Epithelial cell of proximal tubule (primary cell): Measurements from ENCODE around the gene PTBP2. TPM values are rescaled to one million over a fixed set of nuclear protein-coding genes. Genes with fewer than 3 reads are reported as not detected.

Experiments used
- DNase-seq: peaks from one replicate; pipeline ENCODE4 v3.0.0-alpha.2; 2011; ENCODE audit warnings: low read depth
- H3K4me3 ChIP-seq: 2 replicates; pipeline ENCODE4 v1.5.1; 2011; ENCODE audit warnings: low read depth, mild to moderate bottlenecking, low read length
- total RNA-seq: library from RNA; depleted of rRNA; stranded (reverse); fragments of >200 nt; gene quantifications from 2 replicates; pipeline ENCODE4 v1.2.3, GENCODE V29; 2015
- TF ChIP-seq, protein P1 (sequence below): conservative IDR thresholded peaks from 2 replicates; pipeline ENCODE4 v1.5.1; 2012; ENCODE audit warnings: low read depth, mild to moderate bottlenecking, low read length

Gene PTBP2
- total RNA-seq, 1 donor from 2014 or later: 18.8 TPM

DNA sequence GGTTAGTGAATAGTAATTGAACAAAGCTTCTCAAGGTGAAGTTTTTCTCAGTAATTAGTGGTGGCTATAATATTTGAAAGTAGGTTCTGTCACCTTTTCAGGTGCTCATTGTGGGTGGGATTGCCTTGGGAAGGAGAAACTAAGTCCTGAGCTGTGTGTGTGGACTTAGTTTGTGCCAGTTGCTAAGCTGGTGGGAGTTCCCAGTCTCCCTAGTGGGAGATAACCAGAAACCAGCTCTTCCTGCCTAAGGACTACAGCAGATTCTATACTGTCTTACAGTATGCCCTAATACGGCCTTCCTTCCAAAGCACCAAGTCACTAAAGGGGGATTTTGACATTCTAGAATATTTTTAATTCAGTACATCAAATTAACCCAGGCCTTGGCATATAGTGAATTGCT is 94.3 kb downstream of the PTBP2 start:
- H3K4me3 ChIP-seq: no peak overlapping the region

DNA sequence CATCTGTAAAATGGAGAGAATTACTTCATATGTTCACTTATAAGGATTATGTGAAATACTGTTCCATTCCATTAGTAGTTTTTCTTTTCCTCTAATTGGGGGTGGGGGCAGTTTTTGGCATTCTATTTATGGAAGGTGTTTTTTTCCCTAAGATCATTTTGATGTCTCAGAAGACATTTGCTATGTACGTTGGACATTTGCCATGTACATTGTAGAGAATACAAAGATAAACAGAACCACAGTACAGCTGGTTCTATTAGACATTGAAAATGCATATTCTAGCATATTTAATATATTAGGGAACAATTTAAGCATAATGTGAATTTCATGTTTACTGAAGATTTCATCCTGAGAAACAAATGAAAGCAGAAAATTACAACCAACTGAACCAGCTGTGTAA is 98.5 kb downstream of the PTBP2 start:
- no peak for DNase-seq
- TF ChIP-seq, protein P1, sequence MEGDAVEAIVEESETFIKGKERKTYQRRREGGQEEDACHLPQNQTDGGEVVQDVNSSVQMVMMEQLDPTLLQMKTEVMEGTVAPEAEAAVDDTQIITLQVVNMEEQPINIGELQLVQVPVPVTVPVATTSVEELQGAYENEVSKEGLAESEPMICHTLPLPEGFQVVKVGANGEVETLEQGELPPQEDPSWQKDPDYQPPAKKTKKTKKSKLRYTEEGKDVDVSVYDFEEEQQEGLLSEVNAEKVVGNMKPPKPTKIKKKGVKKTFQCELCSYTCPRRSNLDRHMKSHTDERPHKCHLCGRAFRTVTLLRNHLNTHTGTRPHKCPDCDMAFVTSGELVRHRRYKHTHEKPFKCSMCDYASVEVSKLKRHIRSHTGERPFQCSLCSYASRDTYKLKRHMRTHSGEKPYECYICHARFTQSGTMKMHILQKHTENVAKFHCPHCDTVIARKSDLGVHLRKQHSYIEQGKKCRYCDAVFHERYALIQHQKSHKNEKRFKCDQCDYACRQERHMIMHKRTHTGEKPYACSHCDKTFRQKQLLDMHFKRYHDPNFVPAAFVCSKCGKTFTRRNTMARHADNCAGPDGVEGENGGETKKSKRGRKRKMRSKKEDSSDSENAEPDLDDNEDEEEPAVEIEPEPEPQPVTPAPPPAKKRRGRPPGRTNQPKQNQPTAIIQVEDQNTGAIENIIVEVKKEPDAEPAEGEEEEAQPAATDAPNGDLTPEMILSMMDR: no peak
- H3K4me3 ChIP-seq: no peak overlapping the region

More for the DNA sequence above, 94.3 kb downstream of the PTBP2 start:
- DNase-seq: no peak
- TF ChIP-seq, protein P1: no peak

DNA sequence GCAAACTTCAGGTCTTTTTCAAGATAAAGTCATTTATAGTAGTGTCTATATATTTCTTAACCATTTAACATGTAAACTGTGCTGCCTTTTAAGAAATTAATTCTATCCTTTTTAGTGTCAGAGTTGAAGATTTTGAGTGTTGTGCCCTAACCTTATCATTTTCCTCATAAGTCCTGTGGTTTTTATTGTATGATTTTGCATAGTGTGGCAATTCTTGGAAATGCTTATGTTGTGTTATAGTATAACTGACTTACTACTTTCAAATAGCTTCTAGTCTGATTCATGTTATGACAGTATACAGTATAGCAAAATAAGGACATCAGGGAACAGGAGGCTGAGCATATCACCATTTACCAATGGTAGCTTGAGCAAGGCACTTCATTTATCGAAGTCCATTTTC is 99.1 kb downstream of the PTBP2 start:
- TF ChIP-seq, protein P1: no peak
- H3K4me3 ChIP-seq: no peak overlapping the region
- DNase-seq: no peak

DNA sequence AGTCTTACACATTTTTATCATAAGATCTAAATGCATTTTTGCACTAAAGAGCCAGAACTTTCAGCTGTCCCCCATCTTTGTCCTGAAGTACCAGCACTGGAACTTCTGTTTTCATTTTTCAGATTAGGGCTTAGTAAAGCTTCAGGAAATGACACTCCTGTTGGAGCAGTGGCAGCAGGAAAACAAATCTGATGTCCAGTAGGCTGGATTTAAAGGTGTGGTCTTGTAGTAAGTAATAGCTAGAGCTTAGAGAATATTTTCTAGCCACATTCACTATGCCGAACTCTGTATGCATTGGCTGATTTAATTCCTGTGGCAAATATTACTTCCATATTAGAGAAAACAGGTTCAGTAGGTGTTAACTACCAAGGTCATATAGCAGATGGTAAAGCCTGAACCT is 103.6 kb downstream of the PTBP2 start:
- DNase-seq: no peak
- TF ChIP-seq, protein P1: no peak
- H3K4me3 ChIP-seq: no peak overlapping the region

DNA sequence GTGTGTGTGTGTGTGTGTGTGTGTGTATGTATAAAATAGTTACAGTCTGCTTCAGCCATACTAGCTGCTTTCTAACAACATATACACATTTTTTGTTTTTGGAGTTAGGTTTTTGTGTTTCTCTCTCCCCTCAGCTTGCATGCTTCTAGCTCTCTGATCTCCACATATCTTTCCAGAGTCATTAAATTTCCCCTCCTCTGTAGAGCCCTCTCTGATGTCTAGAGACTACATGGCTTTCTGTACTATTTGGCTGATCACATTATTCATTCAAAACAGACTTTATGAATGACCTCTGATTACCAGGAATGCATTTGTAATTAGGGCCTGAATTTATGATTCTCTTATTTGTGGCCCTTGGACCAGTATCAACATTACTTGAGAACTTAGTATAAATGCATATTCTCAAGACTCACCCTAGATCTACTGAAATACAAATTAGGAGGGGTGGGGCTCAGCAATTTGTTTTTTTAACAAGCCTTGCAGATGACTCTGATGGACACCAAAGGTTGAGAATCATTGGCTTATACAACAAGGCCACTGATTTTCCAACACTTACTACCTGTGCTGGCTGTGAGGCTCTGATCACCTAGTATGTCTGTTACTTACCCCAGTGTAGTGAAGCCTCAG is 104.5 kb downstream of the PTBP2 start:
- TF ChIP-seq, protein P1: no peak
- no peak overlapping the region for H3K4me3 ChIP-seq
- DNase-seq: no peak

DNA sequence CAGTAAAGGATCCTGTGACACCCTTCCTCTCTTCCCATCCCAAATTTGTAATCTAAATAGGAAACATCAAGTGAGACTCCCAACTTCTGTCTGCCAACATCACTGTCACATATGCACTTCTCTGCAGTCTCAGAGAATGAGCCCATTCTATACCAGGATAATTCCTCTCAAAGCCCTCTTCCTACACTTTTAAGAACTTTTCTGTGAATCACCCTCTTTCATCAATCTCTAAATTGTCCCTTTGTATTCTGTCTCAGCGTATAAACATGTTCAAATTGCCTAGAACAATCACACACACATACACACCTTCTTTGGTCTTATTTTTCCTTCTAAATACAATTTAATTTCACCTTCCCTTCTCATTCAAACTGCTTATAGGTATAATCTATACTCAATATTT is 111.8 kb downstream of the PTBP2 start:
- TF ChIP-seq, protein P1: no peak
- no peak overlapping the region for H3K4me3 ChIP-seq
- DNase-seq: no peak

DNA sequence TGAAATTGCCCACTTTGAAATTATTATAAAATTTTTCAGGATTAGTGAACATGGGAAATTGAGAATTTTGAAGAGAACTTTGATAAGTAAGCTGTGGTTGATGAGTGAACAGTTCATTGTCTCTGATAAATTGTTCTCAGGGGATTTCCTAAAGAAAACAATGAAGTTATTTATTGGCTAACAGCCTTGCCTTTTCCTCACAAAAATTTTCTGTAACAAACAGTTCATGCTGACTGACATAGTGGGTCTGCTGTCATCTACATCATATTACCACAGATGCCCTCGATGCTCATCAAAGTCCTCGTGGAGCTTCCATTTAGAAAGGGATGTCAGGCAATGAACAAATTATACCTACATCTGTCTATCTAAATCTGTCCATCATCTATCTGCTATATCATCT is 113.4 kb downstream of the PTBP2 start:
- DNase-seq: no peak
- TF ChIP-seq, protein P1: no peak
- H3K4me3 ChIP-seq: no peak overlapping the region
